Thyroid gland (tissue), 4 donors: ENCODE results near the gene LRRC36. TPM values are rescaled to one million over a fixed set of nuclear protein-coding genes. Genes with fewer than 3 reads are reported as not detected.
"Not testable (repeated sequence)": the region's sequence is repeated elsewhere in the genome, so short reads cannot be mapped to it uniquely, and the experiment has no call there.

Source experiments
- DNase-seq, 2 donors: peaks; one replicate each; pipeline ENCODE4 v3.0.0-alpha.2; 2019
- H3K27ac ChIP-seq, 3 donors: fragments of 200-600 bp; sonication (generic); 1 replicate in 2 of 3; 2 replicates in 1 of 3; pipeline ENCODE4 v1.5.1; 2016 to 2019; ENCODE audit warnings: mild to moderate bottlenecking in 1 of 3, moderate library complexity in 1 of 3
- H3K27me3 ChIP-seq: fragments of 200-600 bp; sonication (generic); one replicate; pipeline ENCODE4 v1.5.1; 2019
- H3K36me3 ChIP-seq, 2 donors: fragments of 200-600 bp; sonication (generic); one replicate each; pipeline ENCODE4 v1.5.1; 2016 to 2019
- H3K4me1 ChIP-seq, 2 donors: fragments of 200-600 bp; sonication (generic); one replicate each; pipeline ENCODE4 v1.5.1; 2017 to 2019
- H3K4me3 ChIP-seq, 3 donors: fragments of 200-600 bp; sonication (generic); replicated peaks in 1 of 3; 1 replicate in 2 of 3; 2 replicates in 1 of 3; pipeline ENCODE4 v1.5.1; 2016; ENCODE audit warnings: mild to moderate bottlenecking in 1 of 3
- H3K9me3 ChIP-seq: fragments of 200-600 bp; sonication (generic); one replicate; pipeline ENCODE4 v1.5.1; 2017
- POLR2A ChIP-seq, 2 donors: fragments of 450-650 bp; IDR thresholded peaks; one replicate each; pipeline ENCODE4 v1.6.1; 2017; ENCODE audit warnings: antibody characterized with exemption in 2 of 2, mild to moderate bottlenecking in 2 of 2, moderate library complexity in 1 of 2
- WGBS, 2 donors: methylation state at CpG; one replicate each; pipeline ENCODE4 v1.1.5; 2017; 5-methylcytosine and 5-hydroxymethylcytosine counted together
- intact Hi-C: fragments of 100-400 bp; cut with DNase I; formaldehyde crosslinking; loops from one replicate; pipeline ENCODE4 v1.15.1; 2023
- total RNA-seq, 4 donors: library from RNA; depleted of rRNA; stranded (reverse); fragments of >200 nt; gene quantifications; one replicate each; pipeline ENCODE4 v1.2.3, GENCODE V29; 2016
- TF ChIP-seq, protein P1 (sequence below), 6 experiments: fragments of 200-600 bp in 3 of 6; fragments of 450-650 bp in 3 of 6; sonication (generic) in 3 of 6; IDR thresholded peaks; one replicate each; pipeline ENCODE4 v1.5.1; 2016 to 2019; ENCODE audit warnings: antibody characterized with exemption in 6 of 6, mild to moderate bottlenecking in 2 of 6, inconsistent platforms in 1 of 6, moderate library complexity in 1 of 6

Gene LRRC36
- total RNA-seq, 4 donors from 2014 or later, result 0.22 TPM; not detected in 3

GRCh38 chr16:67412294-67412693 lies 85.7 kb downstream of the LRRC36 start:
- H3K27ac ChIP-seq, result peak overlapping the region; percentile 81 to 96 (median 93)
- H3K4me1 ChIP-seq, result peaks cover 34 to 38% of the 10 kb centered on the region in 2 donors
- TF ChIP-seq, protein P1, sequence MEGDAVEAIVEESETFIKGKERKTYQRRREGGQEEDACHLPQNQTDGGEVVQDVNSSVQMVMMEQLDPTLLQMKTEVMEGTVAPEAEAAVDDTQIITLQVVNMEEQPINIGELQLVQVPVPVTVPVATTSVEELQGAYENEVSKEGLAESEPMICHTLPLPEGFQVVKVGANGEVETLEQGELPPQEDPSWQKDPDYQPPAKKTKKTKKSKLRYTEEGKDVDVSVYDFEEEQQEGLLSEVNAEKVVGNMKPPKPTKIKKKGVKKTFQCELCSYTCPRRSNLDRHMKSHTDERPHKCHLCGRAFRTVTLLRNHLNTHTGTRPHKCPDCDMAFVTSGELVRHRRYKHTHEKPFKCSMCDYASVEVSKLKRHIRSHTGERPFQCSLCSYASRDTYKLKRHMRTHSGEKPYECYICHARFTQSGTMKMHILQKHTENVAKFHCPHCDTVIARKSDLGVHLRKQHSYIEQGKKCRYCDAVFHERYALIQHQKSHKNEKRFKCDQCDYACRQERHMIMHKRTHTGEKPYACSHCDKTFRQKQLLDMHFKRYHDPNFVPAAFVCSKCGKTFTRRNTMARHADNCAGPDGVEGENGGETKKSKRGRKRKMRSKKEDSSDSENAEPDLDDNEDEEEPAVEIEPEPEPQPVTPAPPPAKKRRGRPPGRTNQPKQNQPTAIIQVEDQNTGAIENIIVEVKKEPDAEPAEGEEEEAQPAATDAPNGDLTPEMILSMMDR (IDR thresholded peaks at IDR 0.05), result no peak
- no peak for TF ChIP-seq POLR2A (IDR thresholded peaks at IDR 0.05)
- H3K9me3 ChIP-seq, result no peaks in the 10 kb centered on the region
- 20 to 28% methylated on average over 2 of the region's 2 CpGs for WGBS, 2 donors
- intact Hi-C loops, result no loop called here
- no peak overlapping the region for H3K4me3 ChIP-seq
- no peaks in the 10 kb centered on the region for H3K36me3 ChIP-seq
- DNase-seq, result peak in 1 of 2 donors; percentile 59
- no peaks in the 10 kb centered on the region for H3K27me3 ChIP-seq

- Histone ChIP-seq H3K36me3 (no peaks in the 10 kb centered on the region), H3K4me3 (no peak overlapping the region), H3K27me3 (no peaks in the 10 kb centered on the region), H3K9me3 (no peaks in the 10 kb centered on the region), H3K4me1 (peaks cover 34 to 38% of the 10 kb centered on the region in 2 donors), H3K27ac (peak overlapping the region; percentile 81 to 96 (median 93))
- 38 to 46% methylated on average over 6 of the region's 6 CpGs for WGBS, 2 donors
- intact Hi-C loops, result no loop called here
- DNase-seq, result peak in 1 of 2 donors; percentile 47
- TF ChIP-seq, protein P1 (IDR thresholded peaks at IDR 0.05), result no peak
- TF ChIP-seq POLR2A (IDR thresholded peaks at IDR 0.05), result no peak
Observed at GRCh38 chr16:67413978-67414911, 87.6 kb downstream of the LRRC36 start.

DNA sequence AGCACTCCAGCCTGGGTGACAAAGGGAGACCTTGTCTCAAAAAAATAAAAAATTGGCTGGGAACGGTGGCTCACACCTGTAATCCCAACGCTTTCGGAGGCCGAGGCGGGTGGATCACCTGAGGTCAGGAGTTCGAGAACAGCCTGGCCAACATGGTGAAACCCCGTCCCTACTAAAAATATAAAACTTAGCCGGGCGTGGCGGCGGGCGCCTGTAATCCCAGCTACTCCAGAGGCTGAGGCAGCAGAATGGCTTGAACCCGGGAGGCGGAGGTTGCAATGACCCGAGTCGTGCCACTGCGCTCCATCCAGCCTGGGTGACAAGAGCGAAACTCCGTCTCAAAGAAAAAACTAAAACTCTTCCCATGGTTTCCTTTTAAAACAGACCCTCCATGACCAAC lies 88.8 kb downstream of the LRRC36 start:
- H3K9me3 ChIP-seq, H3K36me3 ChIP-seq, DNase-seq, H3K27me3 ChIP-seq, intact Hi-C loops: not testable (repeated sequence)
- H3K4me1 ChIP-seq, result peaks cover 34 to 38% of the 10 kb centered on the region in 2 donors
- peak overlapping the region in 1 of 3 donors; percentile 73 for H3K4me3 ChIP-seq
- 90 to 94% methylated on average over 19 of the region's 19 CpGs for WGBS, 2 donors
- peak overlapping the region; percentile 81 to 96 (median 93) for H3K27ac ChIP-seq

DNA sequence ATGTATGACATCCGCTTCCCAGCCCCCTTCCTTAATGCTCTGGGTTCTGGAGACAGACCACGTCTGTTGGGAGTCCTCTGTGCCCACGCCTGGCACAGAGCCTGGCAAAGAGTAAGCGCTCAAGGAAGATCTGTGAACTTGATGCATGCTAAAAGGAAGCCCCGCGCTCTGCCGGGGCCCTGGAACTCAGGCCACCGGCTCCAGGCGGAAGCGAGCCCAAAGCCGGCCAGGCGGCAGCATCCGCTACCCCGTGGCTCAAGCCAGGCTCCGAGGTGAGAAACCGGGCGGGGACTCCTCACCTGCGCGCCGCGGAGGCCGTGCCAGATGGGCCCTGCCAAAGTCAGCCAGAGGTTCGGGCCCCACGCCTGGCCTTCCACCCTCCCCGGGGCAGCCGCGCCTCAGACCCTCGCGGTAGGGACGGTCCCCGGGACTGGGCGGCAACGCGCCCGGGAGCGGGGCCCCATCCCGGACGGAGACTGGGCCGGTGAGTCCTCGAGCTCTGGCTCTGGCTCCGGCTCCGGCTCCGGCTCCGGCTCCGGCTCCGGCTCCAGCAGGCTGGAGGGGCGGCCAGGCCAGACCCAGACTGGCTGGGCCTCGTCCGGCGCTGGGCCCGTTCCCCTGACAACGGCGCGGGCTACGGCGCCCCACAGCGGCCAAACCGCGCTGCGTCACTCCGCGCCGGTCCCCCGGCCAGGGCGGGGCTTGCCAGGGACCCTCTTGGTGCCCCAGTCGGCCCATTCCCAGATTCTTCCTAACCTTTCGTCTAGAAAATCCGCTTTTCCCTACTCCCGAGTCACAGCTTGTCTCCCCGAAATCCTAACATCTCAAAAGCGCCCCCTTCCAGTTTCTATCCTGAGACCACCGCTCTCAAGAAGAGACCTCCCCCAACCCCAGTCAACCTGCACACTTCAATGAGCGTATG lies 89.5 kb downstream of the LRRC36 start, which contains the start of gene ZDHHC1:
Gene ZDHHC1, minus strand, starts transcription at position 606 of the 922 bp plus-strand sequence. CDS start 8,702 bp downstream, outside the sequence.
- H3K4me3 ChIP-seq, result peak within 1 kb of the TSS; percentile 39 to 73 (median 72)
- intact Hi-C loops, result no loop called here
- no peaks in the 10 kb centered on the region for H3K9me3 ChIP-seq
- no peaks in the 10 kb centered on the region for H3K36me3 ChIP-seq
- H3K4me1 ChIP-seq, result peaks cover 34 to 38% of the 10 kb centered on the region in 2 donors
- H3K27me3 ChIP-seq, result no peaks in the 10 kb centered on the region
- peak; percentile 73 to 79 for DNase-seq
- TF ChIP-seq, protein P1 (IDR thresholded peaks at IDR 0.05), result peak in 4 of 6 experiments; percentile 40 to 68 (median 53)
- peak in 1 of 2 donors; percentile 68 for TF ChIP-seq POLR2A (IDR thresholded peaks at IDR 0.05)
- peak within 1 kb of the TSS; percentile 81 to 96 (median 93) for H3K27ac ChIP-seq
- WGBS, 2 donors, result 3 to 4% methylated on average over 19 to 26 of the region's 73 CpGs
